ENCODE data around the gene ATP11A.
A peak's percentile ranks its signal among the peaks of the same experiment; 100 is the strongest.

Gene ATP11A

GRCh38 chr13:112873851-112874750 is 184.3 kb downstream of the ATP11A start:
- no CpG with 5 or more reads among the region's 40 CpGs for WGBS (ENCODE audit: extremely low coverage, insufficient coverage, insufficient read length)
- no peaks in the 10 kb centered on the region for H3K27me3 ChIP-seq (ENCODE audit: insufficient read depth, low read length)
- peak overlapping the region; percentile 1 for H2AK5ac ChIP-seq (ENCODE audit: low read length)
- peak overlapping the region; percentile 36 for H4K8ac ChIP-seq (ENCODE audit: low read depth, low read length)
- no peak overlapping the region for H3K27ac ChIP-seq (ENCODE audit: low read depth, low read length)
- H3K4me2 ChIP-seq (ENCODE audit: low read length), result no peak overlapping the region
- no peak overlapping the region for H3K4ac ChIP-seq (ENCODE audit: low read depth, low read length)
- no peaks in the 10 kb centered on the region for H3K79me2 ChIP-seq (ENCODE audit: control insufficient read depth, insufficient read depth, low read length, poor library complexity)
- H4K12ac ChIP-seq (ENCODE audit: low read depth, low read length), result peak overlapping the region; percentile 23
- H3K23ac ChIP-seq (ENCODE audit: low read length), result no peak overlapping the region
- no peak overlapping the region for H3K9ac ChIP-seq (ENCODE audit: low read length)
- no peak overlapping the region for H2AFZ ChIP-seq (ENCODE audit: insufficient read depth, low read length, poor library complexity)
- no peak overlapping the region for H3K14ac ChIP-seq (ENCODE audit: low read length)
- peak; percentile 63 to 91 for DNase-seq
- no peak overlapping the region for H3K4me3 ChIP-seq (ENCODE audit: low read depth, low read length)
- H3K9me3 ChIP-seq (ENCODE audit: insufficient read depth, low read depth, low read length), result peaks cover 3% of the 10 kb centered on the region
- H2BK12ac ChIP-seq (ENCODE audit: low read length), result peak overlapping the region; percentile 2
- H2BK5ac ChIP-seq (ENCODE audit: low read depth, low read length, poor library complexity), result no peak overlapping the region
- H2BK120ac ChIP-seq (ENCODE audit: insufficient read depth, low read length, poor library complexity), result no peak overlapping the region
- H3K18ac ChIP-seq (ENCODE audit: low read length), result peak overlapping the region; percentile 8
- H3K4me1 ChIP-seq (ENCODE audit: control insufficient read depth in 1 of 2, insufficient read depth in 2 of 2, low read length in 2 of 2), result peaks cover 5 to 6% of the 10 kb centered on the region in 2 experiments
- peaks cover 47% of the 10 kb centered on the region in 2 experiments for H3K36me3 ChIP-seq (ENCODE audit: control insufficient read depth in 1 of 2, insufficient read depth in 2 of 2, low read length in 2 of 2)
- H3K79me1 ChIP-seq (ENCODE audit: low read length), result no peaks in the 10 kb centered on the region
- H4K91ac ChIP-seq (ENCODE audit: low read depth, low read length), result peak overlapping the region; percentile 33

- WGBS (ENCODE audit: extremely low coverage, insufficient coverage, insufficient read length), result no CpG with 5 or more reads among the region's 19 CpGs
- H2AK5ac ChIP-seq (ENCODE audit: low read length), result no peak overlapping the region
- H3K4me1 ChIP-seq (ENCODE audit: control insufficient read depth in 1 of 2, insufficient read depth in 2 of 2, low read length in 2 of 2), result peaks cover 5 to 6% of the 10 kb centered on the region in 2 experiments
Observed at GRCh38 chr13:112874751-112875300, 185.0 kb downstream of the ATP11A start.

GRCh38 chr13:112875627-112876026 is 185.8 kb downstream of the ATP11A start:
- Histone ChIP-seq H4K12ac (ENCODE audit: low read depth, low read length) (no peak overlapping the region), H3K18ac (ENCODE audit: low read length) (no peak overlapping the region), H4K91ac (ENCODE audit: low read depth, low read length) (no peak overlapping the region), H3K9me3 (ENCODE audit: insufficient read depth, low read depth, low read length) (peaks cover 4% of the 10 kb centered on the region), H3K4me1 (ENCODE audit: control insufficient read depth in 1 of 2, insufficient read depth in 2 of 2, low read length in 2 of 2) (peaks cover 5 to 6% of the 10 kb centered on the region in 2 experiments), H3K27me3 (ENCODE audit: insufficient read depth, low read length) (no peaks in the 10 kb centered on the region), H3K4ac (ENCODE audit: low read depth, low read length) (no peak overlapping the region), H2BK12ac (ENCODE audit: low read length) (no peak overlapping the region), H2BK5ac (ENCODE audit: low read depth, low read length, poor library complexity) (no peak overlapping the region), H3K4me2 (ENCODE audit: low read length) (no peak overlapping the region), H3K9ac (ENCODE audit: low read length) (no peak overlapping the region), H3K79me2 (ENCODE audit: control insufficient read depth, insufficient read depth, low read length, poor library complexity) (no peaks in the 10 kb centered on the region), H2AFZ (ENCODE audit: insufficient read depth, low read length, poor library complexity) (no peak overlapping the region), H2BK120ac (ENCODE audit: insufficient read depth, low read length, poor library complexity) (no peak overlapping the region), H2AK5ac (ENCODE audit: low read length) (no peak overlapping the region), H3K79me1 (ENCODE audit: low read length) (no peaks in the 10 kb centered on the region), H3K4me3 (ENCODE audit: low read depth, low read length) (no peak overlapping the region), H3K27ac (ENCODE audit: low read depth, low read length) (no peak overlapping the region), H3K36me3 (ENCODE audit: control insufficient read depth in 1 of 2, insufficient read depth in 2 of 2, low read length in 2 of 2) (peaks cover 51 to 55% of the 10 kb centered on the region in 2 experiments), H3K14ac (ENCODE audit: low read length) (no peak overlapping the region), H4K8ac (ENCODE audit: low read depth, low read length) (no peak overlapping the region), H3K23ac (ENCODE audit: low read length) (no peak overlapping the region)
- no peak for DNase-seq
- no CpG with 5 or more reads among the region's 15 CpGs for WGBS (ENCODE audit: extremely low coverage, insufficient coverage, insufficient read length)

More at GRCh38 chr13:112874751-112875300, 185.0 kb downstream of the ATP11A start:
- Histone ChIP-seq H3K14ac (ENCODE audit: low read length) (no peak overlapping the region), H2BK120ac (ENCODE audit: insufficient read depth, low read length, poor library complexity) (no peak overlapping the region), H2AFZ (ENCODE audit: insufficient read depth, low read length, poor library complexity) (no peak overlapping the region), H4K12ac (ENCODE audit: low read depth, low read length) (no peak overlapping the region), H3K27ac (ENCODE audit: low read depth, low read length) (no peak overlapping the region), H3K27me3 (ENCODE audit: insufficient read depth, low read length) (no peaks in the 10 kb centered on the region), H3K18ac (ENCODE audit: low read length) (no peak overlapping the region), H2BK12ac (ENCODE audit: low read length) (no peak overlapping the region), H2BK5ac (ENCODE audit: low read depth, low read length, poor library complexity) (no peak overlapping the region), H3K23ac (ENCODE audit: low read length) (no peak overlapping the region), H3K4ac (ENCODE audit: low read depth, low read length) (no peak overlapping the region), H3K79me2 (ENCODE audit: control insufficient read depth, insufficient read depth, low read length, poor library complexity) (no peaks in the 10 kb centered on the region), H3K4me3 (ENCODE audit: low read depth, low read length) (no peak overlapping the region), H4K91ac (ENCODE audit: low read depth, low read length) (no peak overlapping the region), H4K8ac (ENCODE audit: low read depth, low read length) (no peak overlapping the region), H3K9ac (ENCODE audit: low read length) (no peak overlapping the region), H3K79me1 (ENCODE audit: low read length) (no peaks in the 10 kb centered on the region), H3K4me2 (ENCODE audit: low read length) (no peak overlapping the region), H3K36me3 (ENCODE audit: control insufficient read depth in 1 of 2, insufficient read depth in 2 of 2, low read length in 2 of 2) (peaks cover 44 to 47% of the 10 kb centered on the region in 2 experiments), H3K9me3 (ENCODE audit: insufficient read depth, low read depth, low read length) (peaks cover 3% of the 10 kb centered on the region)
- DNase-seq, result no peak

GRCh38 chr13:112876305-112877000 is 186.6 kb downstream of the ATP11A start:
- H3K18ac ChIP-seq (ENCODE audit: low read length), result no peak overlapping the region
- no peaks in the 10 kb centered on the region for H3K79me2 ChIP-seq (ENCODE audit: control insufficient read depth, insufficient read depth, low read length, poor library complexity)
- no peak overlapping the region for H3K4me3 ChIP-seq (ENCODE audit: low read depth, low read length)
- no peak overlapping the region for H2BK5ac ChIP-seq (ENCODE audit: low read depth, low read length, poor library complexity)
- no peaks in the 10 kb centered on the region for H3K27me3 ChIP-seq (ENCODE audit: insufficient read depth, low read length)
- no peak overlapping the region for H2AK5ac ChIP-seq (ENCODE audit: low read length)
- H2BK120ac ChIP-seq (ENCODE audit: insufficient read depth, low read length, poor library complexity), result no peak overlapping the region
- H3K9me3 ChIP-seq (ENCODE audit: insufficient read depth, low read depth, low read length), result peaks cover 5% of the 10 kb centered on the region
- H3K36me3 ChIP-seq (ENCODE audit: control insufficient read depth in 1 of 2, insufficient read depth in 2 of 2, low read length in 2 of 2), result peaks cover 55 to 61% of the 10 kb centered on the region in 2 experiments
- H3K4ac ChIP-seq (ENCODE audit: low read depth, low read length), result no peak overlapping the region
- H4K91ac ChIP-seq (ENCODE audit: low read depth, low read length), result no peak overlapping the region
- H4K12ac ChIP-seq (ENCODE audit: low read depth, low read length), result no peak overlapping the region
- no peak overlapping the region for H3K23ac ChIP-seq (ENCODE audit: low read length)
- no peak overlapping the region for H3K9ac ChIP-seq (ENCODE audit: low read length)
- H3K14ac ChIP-seq (ENCODE audit: low read length), result no peak overlapping the region
- no peak overlapping the region for H4K8ac ChIP-seq (ENCODE audit: low read depth, low read length)
- no peak overlapping the region for H2BK12ac ChIP-seq (ENCODE audit: low read length)
- H3K4me1 ChIP-seq (ENCODE audit: control insufficient read depth in 1 of 2, insufficient read depth in 2 of 2, low read length in 2 of 2), result peaks cover 5 to 6% of the 10 kb centered on the region in 2 experiments
- H3K4me2 ChIP-seq (ENCODE audit: low read length), result no peak overlapping the region
- H2AFZ ChIP-seq (ENCODE audit: insufficient read depth, low read length, poor library complexity), result no peak overlapping the region
- H3K79me1 ChIP-seq (ENCODE audit: low read length), result no peaks in the 10 kb centered on the region
- WGBS (ENCODE audit: extremely low coverage, insufficient coverage, insufficient read length), result no CpG with 5 or more reads among the region's 15 CpGs
- no peak overlapping the region for H3K27ac ChIP-seq (ENCODE audit: low read depth, low read length)
- DNase-seq, result no peak
